Aorta (tissue), 5 donors: ENCODE measurements around the gene LRRC8B. TPM values are rescaled to one million over a fixed set of nuclear protein-coding genes. Genes with fewer than 3 reads are reported as not detected.

ENCODE experiments used
- ATAC-seq: fragments of 200-7000 bp; cut with Tn5 transposase; one replicate; pipeline ENCODE4 v1.9.1; 2022; ENCODE audit warnings: moderate library complexity; ENCODE audit not compliant: low FRiP score
- DNase-seq, 2 donors: peaks; one replicate each; pipeline ENCODE4 v3.0.0-alpha.2; 2020
- H3K27ac ChIP-seq, 2 donors: one replicate each; pipeline ENCODE4 v1.5.1; 2013; ENCODE audit warnings: low read length in 2 of 2, mild to moderate bottlenecking in 2 of 2, moderate library complexity in 2 of 2, control low read depth in 1 of 2, inconsistent platforms in 1 of 2, low read depth in 1 of 2
- H3K27me3 ChIP-seq, 2 donors: one replicate each; pipeline ENCODE4 v1.6.1; 2013; ENCODE audit warnings: control low read depth in 1 of 2, low read length in 1 of 2, mild to moderate bottlenecking in 1 of 2, moderate library complexity in 1 of 2; ENCODE audit not compliant: insufficient read depth in 2 of 2, control insufficient read depth in 1 of 2
- H3K36me3 ChIP-seq, 2 donors: one replicate each; pipeline ENCODE4 v1.6.1; 2013; ENCODE audit warnings: control low read depth in 1 of 2, low read length in 1 of 2, mild to moderate bottlenecking in 1 of 2; ENCODE audit not compliant: insufficient read depth in 2 of 2, control insufficient read depth in 1 of 2
- H3K4me1 ChIP-seq, 2 donors: one replicate each; pipeline ENCODE4 v1.6.1; 2013; ENCODE audit warnings: low read length in 2 of 2, control low read depth in 1 of 2, mild to moderate bottlenecking in 1 of 2, moderate library complexity in 1 of 2; ENCODE audit not compliant: insufficient read depth in 2 of 2, control insufficient read depth in 1 of 2
- H3K4me3 ChIP-seq, 2 donors: one replicate each; pipeline ENCODE4 v1.5.1; 2013; ENCODE audit warnings: low read length in 2 of 2, control low read depth in 1 of 2, mild to moderate bottlenecking in 1 of 2
- H3K9me3 ChIP-seq: one replicate; pipeline ENCODE4 v1.6.1; 2013; ENCODE audit warnings: mild to moderate bottlenecking, low read length; ENCODE audit not compliant: control insufficient read depth
- WGBS, 2 donors: extraction: QIAGEN DNeasy Blood & Tissue Kit; methylation state at CpG; one replicate each; pipeline ENCODE4 v1.1.7; 2013; 5-methylcytosine and 5-hydroxymethylcytosine counted together
- intact Hi-C, 2 donors: fragments of 100-400 bp; cut with DNase I; formaldehyde crosslinking; loops; one replicate each; pipeline versions ENCODE4 v1.14.2 to v1.15.0; 2022
- long read RNA-seq, 2 donors: library from polyadenylated mRNA; unstranded; transcript quantifications; one replicate each; pipeline ENCODE4 v2.0.0, GENCODE V29; 2020 to 2021
- polyA plus RNA-seq, 2 donors: library from polyadenylated mRNA; stranded (reverse); fragments of 200-250 nt; gene quantifications; one replicate each; pipeline ENCODE4 v1.2.3, GENCODE V29; 2013
- total RNA-seq, 2 donors: library from RNA; stranded (reverse); fragmentation: NEBNext Ultra II Directional; extraction: Animal tissue kit (Norgen Biotek cat#: 25700); gene quantifications; one replicate each; pipeline ENCODE4 v1.2.1, GENCODE V29; 2021
- donor health status: healthy with polysubstance abuse.
- donor health status: Bipolar disorder and iron deficiency.
- donor health status: DM: no; HTN: no; CAD: no.
- donor health status: DM: no; HTN: no; CAD: no.
- donor health status: DM: yes; HTN: yes; CAD: no.

The LRRC8B gene
- 1 to 10 TPM; 4.4 to 5.9 TPM for total RNA-seq
- under 1 TPM; 0.72 to 0.88 TPM for polyA plus RNA-seq
- long read RNA-seq, donor 1, partial matches to known transcripts = 1 of 4 reads
- long read RNA-seq, donor 1, other reads (novel, unspliced or antisense) = 3 of 4 reads
- long read RNA-seq, donor 2, partial matches to known transcripts = 2 of 6 reads
- long read RNA-seq, donor 2, other reads (novel, unspliced or antisense) = 4 of 6 reads

- H3K9me3 ChIP-seq = no peaks in the 10 kb centered on the region
- ATAC-seq = peak; percentile 99
- H3K4me1 ChIP-seq = no peaks in the 10 kb centered on the region
- H3K36me3 ChIP-seq = no peaks in the 10 kb centered on the region
- no peaks in the 10 kb centered on the region for H3K27me3 ChIP-seq
- H3K4me3 ChIP-seq = peak within 1 kb of the TSS; percentile 56 to 69
- DNase-seq = peak; percentile 93 to 97
- no peak within 1 kb of the TSS for H3K27ac ChIP-seq
- intact Hi-C loops = loop anchor here in 1 of 2 donors (10.0 kb wide), 1 partner anchor 470 kb away; the partner anchor contains the start of gene ZNF326
- WGBS, 2 donors = 0% methylated on average over 76 to 85 of the region's 85 CpGs
Measured at GRCh38 chr1:89524369-89525168, at the start of gene LRRC8B. Gene LRRC8B, plus strand, starts transcription at chr1:89524829. Its CDS starts 57,822 bp downstream, at chr1:89582651.

- no peak for DNase-seq
- Histone ChIP-seq H3K36me3 (no peaks in the 10 kb centered on the region), H3K27ac (no peak overlapping the region), H3K4me1 (no peaks in the 10 kb centered on the region), H3K27me3 (no peaks in the 10 kb centered on the region), H3K9me3 (no peaks in the 10 kb centered on the region), H3K4me3 (no peak overlapping the region)
- intact Hi-C loops = no loop called here
- no peak for ATAC-seq
- WGBS, 2 donors = 78 to 80% methylated on average over 1 of the region's 1 CpG
Measured at GRCh38 chr1:89475269-89475668, 49.4 kb upstream of the LRRC8B start.

- peaks cover 1% of the 10 kb centered on the region for H3K9me3 ChIP-seq
- H3K27ac ChIP-seq = no peak overlapping the region
- no peaks in the 10 kb centered on the region for H3K36me3 ChIP-seq
- whole genome bisulfite sequencing, 2 donors = 78 to 84% methylated on average over 1 of the region's 1 CpG
- H3K4me3 ChIP-seq = no peak overlapping the region
- intact Hi-C loops = no loop called here
- ATAC-seq (no peak), DNase-seq (no peak)
- H3K4me1 ChIP-seq = no peaks in the 10 kb centered on the region
- no peaks in the 10 kb centered on the region for H3K27me3 ChIP-seq
Measured at GRCh38 chr1:89476072-89476471, 48.6 kb upstream of the LRRC8B start.

- 18 to 20% methylated on average over 3 of the region's 3 CpGs for WGBS, 2 donors
- Histone ChIP-seq H3K27me3 (no peaks in the 10 kb centered on the region), H3K9me3 (peaks cover 3% of the 10 kb centered on the region), H3K36me3 (no peaks in the 10 kb centered on the region), H3K27ac (no peak overlapping the region), H3K4me3 (no peak overlapping the region), H3K4me1 (no peaks in the 10 kb centered on the region)
- peak; percentile 79 for ATAC-seq
- intact Hi-C loops = loop anchor here (2.0 to 5.0 kb wide), 3 partner anchors 114 to 280 kb away; no protein-coding TSS in a partner anchor
- peak in 1 of 2 donors; percentile 77 for DNase-seq
Measured at GRCh38 chr1:89483010-89483756, 41.4 kb upstream of the LRRC8B start.

- DNase-seq (no peak), ATAC-seq (no peak)
- no peaks in the 10 kb centered on the region for H3K4me1 ChIP-seq
- no peak overlapping the region for H3K4me3 ChIP-seq
- H3K36me3 ChIP-seq = no peaks in the 10 kb centered on the region
- intact Hi-C loops = loop anchor here (2.0 to 5.0 kb wide), 3 partner anchors 114 to 279 kb away; no protein-coding TSS in a partner anchor
- peaks cover 3% of the 10 kb centered on the region for H3K9me3 ChIP-seq
- no peak overlapping the region for H3K27ac ChIP-seq
- 91 to 95% methylated on average over 1 of the region's 1 CpG for WGBS, 2 donors
- H3K27me3 ChIP-seq = no peaks in the 10 kb centered on the region
Measured at GRCh38 chr1:89483757-89484077, 40.9 kb upstream of the LRRC8B start.

GRCh38 chr1:89484092-89485038, 40.3 kb upstream of the LRRC8B start:
- Histone ChIP-seq H3K27ac (no peak overlapping the region), H3K4me1 (no peaks in the 10 kb centered on the region), H3K9me3 (peaks cover 3% of the 10 kb centered on the region), H3K4me3 (no peak overlapping the region), H3K36me3 (no peaks in the 10 kb centered on the region), H3K27me3 (no peaks in the 10 kb centered on the region)
- ATAC-seq (no peak), DNase-seq (no peak)
- WGBS, 2 donors = 57 to 58% methylated on average over 3 of the region's 3 CpGs
- intact Hi-C loops = loop anchor here (5.0 kb wide), 3 partner anchors 103 to 278 kb away; no protein-coding TSS in a partner anchor

- WGBS, 2 donors = 54 to 57% methylated on average over 2 of the region's 2 CpGs
- H3K9me3 ChIP-seq = peaks cover 2% of the 10 kb centered on the region
- H3K27ac ChIP-seq = no peak overlapping the region
- no peak overlapping the region for H3K4me3 ChIP-seq
- intact Hi-C loops = loop anchor here in 1 of 2 donors (5.0 kb wide), 1 partner anchor 99 kb away; no protein-coding TSS in a partner anchor
- no peaks in the 10 kb centered on the region for H3K36me3 ChIP-seq
- no peaks in the 10 kb centered on the region for H3K4me1 ChIP-seq
- no peaks in the 10 kb centered on the region for H3K27me3 ChIP-seq
- ATAC-seq = no peak
- DNase-seq = no peak
Measured at GRCh38 chr1:89487972-89488371, 36.7 kb upstream of the LRRC8B start.
